BJ (cell line): ENCODE results near the gene HMG20B. TPM values are rescaled to one million over a fixed set of nuclear protein-coding genes. Genes with fewer than 3 reads are reported as not detected.
"Not testable (repeated sequence)": the region's sequence is repeated elsewhere in the genome, so short reads cannot be mapped to it uniquely, and the experiment has no call there.

Experiments
- CTCF ChIA-PET: fragments of 350-600 bp; formaldehyde crosslinking; extraction: SDS; loops from one replicate; lab custom pipeline; 2021; ENCODE audit warnings: antibody characterized with exemption, inconsistent platforms; lab: Yijun Ruan, JAX
- POLR2A ChIA-PET: fragments of 300-600 bp; sonication (Branson Sonifier 250); formaldehyde crosslinking; extraction: SDS; loops from one replicate; lab custom pipeline; 2021; ENCODE audit warnings: antibody characterized with exemption; lab: Charles Lee
- DNase-seq: peaks from one replicate; pipeline ENCODE4 v3.0.0-alpha.2; 2011; ENCODE audit warnings: low read depth
- H3K27me3 ChIP-seq: 2 replicates; pipeline ENCODE4 v1.6.0; 2011; ENCODE audit warnings: low read length; ENCODE audit not compliant: control insufficient read depth, insufficient read depth
- H3K36me3 ChIP-seq: 2 replicates; pipeline ENCODE4 v1.5.1; 2011; ENCODE audit warnings: low read length; ENCODE audit not compliant: control insufficient read depth, insufficient read depth
- H3K4me3 ChIP-seq: 2 replicates; pipeline ENCODE4 v1.5.1; 2011; ENCODE audit warnings: low read depth, mild to moderate bottlenecking, control low read depth, low read length
- polyA plus RNA-seq: library from polyadenylated mRNA; depleted of rRNA; stranded (reverse); fragments of >200 nt; gene quantifications from 2 replicates; pipeline ENCODE4 v1.2.3, GENCODE V29; 2011
- TF ChIP-seq, protein P1 (sequence below): IDR thresholded peaks from 2 replicates; pipeline ENCODE4 v1.5.1; 2011; ENCODE audit warnings: low read depth, mild to moderate bottlenecking, control low read depth, inconsistent platforms, low read length, moderate library complexity; ENCODE audit not compliant: insufficient read depth

HMG20B gene
- polyA plus RNA-seq, 1 experiment = 54.2 TPM

DNA sequence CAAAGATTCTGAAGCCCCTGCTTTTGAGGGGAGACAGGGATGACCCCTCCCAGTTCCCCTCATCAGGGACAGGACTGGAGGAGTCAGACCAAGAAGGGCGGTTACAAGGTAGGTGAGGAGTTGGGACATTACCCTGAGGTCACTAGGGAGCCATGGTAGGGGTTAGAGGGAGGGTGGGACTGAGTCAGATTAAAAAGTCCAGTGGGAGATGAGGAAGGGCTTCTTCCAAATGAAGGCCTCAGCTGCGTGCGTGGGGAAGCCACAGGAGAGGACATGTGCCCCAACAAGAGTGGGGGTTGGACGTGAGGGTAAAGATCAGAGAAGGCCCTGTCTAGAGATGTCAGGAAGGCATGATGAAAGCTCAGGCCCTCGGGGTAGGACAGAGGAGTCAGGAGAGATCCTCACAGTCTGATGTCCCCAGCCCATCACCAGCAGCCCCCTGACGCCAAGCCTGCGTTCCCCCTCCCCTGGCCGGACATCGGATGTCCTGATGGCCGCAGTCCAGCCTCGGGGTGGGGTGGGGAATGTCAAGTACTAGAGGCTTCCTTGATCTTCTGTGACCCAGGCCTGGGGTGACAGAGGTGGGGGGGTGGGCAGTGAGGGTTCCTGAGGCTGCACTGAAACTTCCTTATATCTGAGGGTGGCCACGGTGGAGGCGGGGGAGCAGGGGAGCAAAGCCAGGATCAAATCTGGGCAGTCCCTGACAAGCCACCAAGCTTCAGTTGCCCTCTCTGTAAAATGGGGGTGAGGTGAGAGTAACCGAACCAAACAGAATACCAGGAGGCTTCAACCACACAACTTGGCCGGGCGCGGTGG, 8.8 kb upstream of the HMG20B start:
- CTCF ChIA-PET = interaction anchor here (1.0 to 1.2 kb wide), 2 partner anchors 9 to 34 kb away, joined by 3 read pairs; no protein-coding TSS in a partner anchor
- POLR2A ChIA-PET = no interaction called here
- TF ChIP-seq, protein P1, sequence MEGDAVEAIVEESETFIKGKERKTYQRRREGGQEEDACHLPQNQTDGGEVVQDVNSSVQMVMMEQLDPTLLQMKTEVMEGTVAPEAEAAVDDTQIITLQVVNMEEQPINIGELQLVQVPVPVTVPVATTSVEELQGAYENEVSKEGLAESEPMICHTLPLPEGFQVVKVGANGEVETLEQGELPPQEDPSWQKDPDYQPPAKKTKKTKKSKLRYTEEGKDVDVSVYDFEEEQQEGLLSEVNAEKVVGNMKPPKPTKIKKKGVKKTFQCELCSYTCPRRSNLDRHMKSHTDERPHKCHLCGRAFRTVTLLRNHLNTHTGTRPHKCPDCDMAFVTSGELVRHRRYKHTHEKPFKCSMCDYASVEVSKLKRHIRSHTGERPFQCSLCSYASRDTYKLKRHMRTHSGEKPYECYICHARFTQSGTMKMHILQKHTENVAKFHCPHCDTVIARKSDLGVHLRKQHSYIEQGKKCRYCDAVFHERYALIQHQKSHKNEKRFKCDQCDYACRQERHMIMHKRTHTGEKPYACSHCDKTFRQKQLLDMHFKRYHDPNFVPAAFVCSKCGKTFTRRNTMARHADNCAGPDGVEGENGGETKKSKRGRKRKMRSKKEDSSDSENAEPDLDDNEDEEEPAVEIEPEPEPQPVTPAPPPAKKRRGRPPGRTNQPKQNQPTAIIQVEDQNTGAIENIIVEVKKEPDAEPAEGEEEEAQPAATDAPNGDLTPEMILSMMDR = no peak
- Histone ChIP-seq H3K4me3 (no peak overlapping the region), H3K27me3 (no peaks in the 10 kb centered on the region), H3K36me3 (no peaks in the 10 kb centered on the region)
- DNase-seq = no peak

DNA sequence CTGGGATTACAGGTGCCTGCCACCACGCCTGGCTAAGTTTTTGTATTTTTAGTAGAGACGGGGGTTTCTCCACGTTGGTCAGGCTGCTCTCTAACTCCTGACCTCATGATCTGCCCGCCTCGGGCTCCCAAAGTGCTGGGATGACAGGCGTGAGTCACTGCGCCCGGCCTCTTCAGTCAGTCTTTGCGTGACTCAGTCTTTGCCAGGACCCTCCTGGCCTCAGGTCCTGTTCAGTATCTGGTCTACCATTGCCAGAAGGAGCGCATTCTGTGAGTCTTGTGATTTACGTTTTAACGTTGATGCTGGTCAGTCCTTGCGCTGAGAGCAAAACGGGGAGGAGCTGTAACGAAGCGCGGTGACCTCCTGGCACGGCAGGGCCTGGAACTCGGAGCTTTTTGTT, 7.6 kb upstream of the HMG20B start:
- TF ChIP-seq, protein P1 = no peak
- H3K27me3 ChIP-seq = no peaks in the 10 kb centered on the region
- ChIA-PET CTCF (interaction anchor here (1.2 kb wide), 1 partner anchor 11 kb away, joined by 3 read pairs; no protein-coding TSS in a partner anchor), POLR2A (no interaction called here)
- H3K36me3 ChIP-seq = no peaks in the 10 kb centered on the region
- no peak overlapping the region for H3K4me3 ChIP-seq
- no peak for DNase-seq

DNA sequence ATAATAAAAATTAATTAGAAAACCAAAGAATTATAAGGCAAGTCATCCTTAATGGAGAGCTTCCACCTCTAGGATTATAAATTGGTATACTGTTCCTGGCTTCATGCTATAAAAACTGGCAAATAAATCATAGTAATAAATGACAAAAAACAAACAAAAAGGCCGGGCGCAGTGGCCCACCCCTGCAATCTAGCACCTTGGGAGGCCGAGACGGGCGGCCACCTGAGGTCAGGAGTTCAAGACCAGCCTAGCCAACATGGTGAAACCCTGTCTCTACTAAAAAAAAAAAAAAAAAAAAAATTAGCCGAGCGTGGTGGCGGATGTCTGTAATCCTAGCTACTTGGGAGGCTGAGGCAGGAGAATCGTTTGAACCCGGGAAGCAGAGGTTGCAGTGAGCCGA, 2.7 kb upstream of the HMG20B start:
- CTCF ChIA-PET = interaction anchor here (1.4 kb wide), 1 partner anchor 25 kb away, joined by 3 read pairs; no protein-coding TSS in a partner anchor
- H3K36me3 ChIP-seq, DNase-seq, H3K4me3 ChIP-seq, POLR2A ChIA-PET, H3K27me3 ChIP-seq: not testable (repeated sequence)

DNA sequence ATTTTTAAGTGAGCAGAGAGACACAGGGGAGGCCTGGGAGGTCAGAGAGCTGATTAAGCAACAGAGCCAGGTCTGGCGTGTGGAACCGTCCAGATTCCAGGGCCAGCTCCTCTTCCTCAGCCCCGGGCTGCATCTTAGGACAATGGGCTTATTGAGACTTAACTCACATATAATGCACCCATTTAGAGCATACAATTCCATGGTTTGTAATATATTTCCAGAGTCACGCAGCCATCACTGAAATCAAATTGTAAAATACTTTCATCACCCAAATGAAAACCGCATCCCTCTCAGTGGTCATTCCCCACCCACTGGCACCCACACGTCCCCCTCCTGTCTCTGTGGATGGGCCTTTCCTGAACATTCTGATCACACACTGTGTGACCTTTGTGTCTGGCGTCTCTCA, 2.1 kb upstream of the HMG20B start:
- ChIA-PET POLR2A (no interaction called here), CTCF (interaction anchor here (1.4 kb wide), 1 partner anchor 25 kb away, joined by 3 read pairs; no protein-coding TSS in a partner anchor)
- no peak for DNase-seq
- TF ChIP-seq, protein P1 = no peak
- H3K4me3 ChIP-seq = no peak overlapping the region
- peaks cover 4% of the 10 kb centered on the region; the same call in 1 of the 2 replicates for H3K36me3 ChIP-seq
- no peaks in the 10 kb centered on the region for H3K27me3 ChIP-seq

DNA sequence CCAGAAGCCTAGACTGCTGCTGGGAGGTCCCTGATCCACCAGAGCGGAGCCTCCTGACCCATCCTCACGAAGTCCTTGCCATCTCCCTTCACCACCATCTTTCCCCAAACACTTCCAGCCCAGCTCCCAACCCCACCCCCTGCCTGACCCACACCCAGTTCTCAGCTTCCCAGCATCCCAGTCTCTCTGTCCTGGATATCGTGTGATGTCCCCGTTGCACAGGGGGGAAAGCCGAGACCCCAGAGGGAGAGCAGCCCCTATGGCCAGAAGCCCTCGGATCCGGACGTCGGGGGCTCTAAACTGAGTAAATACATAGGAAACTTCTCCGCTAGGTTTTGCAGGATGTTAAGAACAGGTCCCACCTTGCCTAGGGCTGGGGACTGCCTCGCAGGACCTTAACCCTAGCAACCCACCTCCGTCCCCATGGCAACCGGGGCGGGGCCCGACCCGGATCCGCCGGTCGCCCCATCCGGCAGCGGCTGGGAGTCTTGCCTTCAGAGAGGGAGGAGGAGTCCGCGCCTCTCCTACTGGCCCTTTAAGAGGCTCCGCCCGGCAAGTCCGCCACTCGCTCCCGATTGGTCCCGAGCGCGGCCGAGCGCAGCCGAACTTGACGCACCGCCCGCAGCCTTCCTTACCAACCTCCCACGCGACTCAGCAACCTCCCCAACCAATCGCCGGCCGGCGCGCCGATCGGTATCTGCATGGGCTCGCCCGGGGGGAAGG, 451 bp upstream of the HMG20B start:
- DNase-seq = peak; percentile 99
- peak overlapping the region; percentile 57 for H3K4me3 ChIP-seq
- no peaks in the 10 kb centered on the region for H3K27me3 ChIP-seq
- POLR2A ChIA-PET = no interaction called here
- H3K36me3 ChIP-seq = peaks cover 5% of the 10 kb centered on the region
- TF ChIP-seq, protein P1 = no peak
- CTCF ChIA-PET = interaction anchor here (0.6 kb wide), 1 partner anchor 544 kb away, joined by 3 read pairs; no protein-coding TSS in a partner anchor
